Activated CD4-positive, alpha-beta T cell treated with anti-CD3 and anti-CD28 coated beads, Interleukin-2, amount 50 U/mL, for 1 hour (primary cell): ENCODE measurements around the gene KIAA0586.
A peak's percentile ranks its signal among the peaks of the same experiment; 100 is the strongest.
"Not testable (repeated sequence)": the region's sequence is repeated elsewhere in the genome, so short reads cannot be mapped to it uniquely, and the experiment has no call there.

Experiments
- DNase-seq: peaks from one replicate; pipeline ENCODE4 v3.0.0-alpha.2; 2020

KIAA0586 gene

DNA sequence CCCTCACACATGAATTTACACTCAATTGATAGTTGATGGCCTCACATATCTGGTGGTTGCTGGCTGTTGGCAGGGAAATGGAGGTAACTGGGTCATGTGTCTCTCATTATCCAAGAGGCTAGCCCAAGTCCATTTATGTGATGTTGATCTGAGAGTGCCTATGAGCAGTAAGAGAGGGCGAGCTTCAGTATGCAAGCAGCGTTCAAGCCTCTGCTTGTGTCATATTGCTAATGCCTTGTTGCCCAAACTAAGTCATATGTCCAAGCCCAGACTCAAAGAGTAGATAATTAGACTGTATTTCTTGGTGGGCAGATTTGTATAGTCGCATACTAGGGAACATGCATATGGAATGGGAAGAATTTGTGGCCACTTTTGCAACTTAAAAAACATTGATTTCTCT lies 126.4 kb downstream of the KIAA0586 start:
- DNase-seq: no peak

DNA sequence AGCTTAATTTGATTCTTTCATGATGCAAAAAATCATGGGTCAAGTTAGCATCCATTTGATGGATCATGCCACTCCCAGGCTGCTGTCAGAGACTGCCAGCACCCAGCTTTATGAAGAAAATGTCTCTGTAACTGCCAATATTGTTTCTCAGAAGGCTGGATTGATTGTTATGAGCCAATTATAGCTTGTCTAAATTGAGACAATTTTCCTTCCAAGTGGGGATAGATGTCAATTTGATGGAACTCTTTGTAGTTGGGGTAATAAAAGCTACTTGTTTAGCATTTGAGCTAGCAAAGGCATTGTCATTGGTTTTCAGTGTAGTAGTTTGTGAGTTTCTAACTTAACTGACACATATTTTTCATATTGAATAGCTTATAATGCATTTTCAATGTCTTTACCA lies 128.1 kb downstream of the KIAA0586 start:
- no peak for DNase-seq

DNA sequence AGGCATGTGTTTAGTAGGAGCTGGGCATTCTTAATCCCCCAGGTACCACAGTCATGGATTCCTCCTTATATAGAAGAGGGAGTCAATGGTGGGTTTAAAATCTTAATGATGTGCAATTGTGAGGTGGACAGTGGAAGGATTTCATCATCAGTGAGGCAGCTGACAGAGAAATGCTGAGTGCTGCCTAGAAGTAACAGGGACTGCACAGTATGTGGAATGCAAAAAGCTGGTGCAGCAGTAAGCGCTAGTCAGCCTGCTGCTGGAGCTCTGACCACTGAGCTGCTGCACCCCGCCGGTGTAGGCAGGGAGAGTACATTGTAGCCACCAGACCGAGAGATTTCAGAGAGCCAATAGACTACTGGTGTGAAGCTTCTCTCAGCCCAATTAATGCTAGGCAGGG lies 129.7 kb downstream of the KIAA0586 start:
- DNase-seq: no peak

GRCh38 chr14:58560208-58560607 lies 132.7 kb downstream of the KIAA0586 start:
- DNase-seq: no peak

- no peak for DNase-seq
These were observed 134.6 kb downstream of the KIAA0586 start for GRCh38 chr14:58562141-58562540.

DNA sequence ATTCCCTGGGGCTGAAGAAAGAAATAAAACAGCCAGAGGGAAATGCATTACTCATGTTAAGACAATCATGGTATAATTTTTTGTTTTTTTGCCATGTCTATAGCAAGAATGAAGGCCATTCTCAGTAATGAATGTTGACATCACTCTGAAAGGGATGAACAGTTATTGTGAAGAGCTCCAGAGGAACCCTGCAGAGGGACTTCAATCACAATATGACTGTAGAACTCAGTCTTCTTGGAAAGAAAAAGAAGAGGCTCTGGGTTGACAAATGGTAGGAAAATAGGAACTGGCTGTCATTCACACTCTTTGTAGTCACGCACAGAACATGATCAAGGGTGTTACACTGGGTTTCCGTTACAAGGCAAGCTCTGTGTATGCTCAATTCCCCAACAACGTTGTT lies 136.5 kb downstream of the KIAA0586 start:
- DNase-seq: no peak

DNA sequence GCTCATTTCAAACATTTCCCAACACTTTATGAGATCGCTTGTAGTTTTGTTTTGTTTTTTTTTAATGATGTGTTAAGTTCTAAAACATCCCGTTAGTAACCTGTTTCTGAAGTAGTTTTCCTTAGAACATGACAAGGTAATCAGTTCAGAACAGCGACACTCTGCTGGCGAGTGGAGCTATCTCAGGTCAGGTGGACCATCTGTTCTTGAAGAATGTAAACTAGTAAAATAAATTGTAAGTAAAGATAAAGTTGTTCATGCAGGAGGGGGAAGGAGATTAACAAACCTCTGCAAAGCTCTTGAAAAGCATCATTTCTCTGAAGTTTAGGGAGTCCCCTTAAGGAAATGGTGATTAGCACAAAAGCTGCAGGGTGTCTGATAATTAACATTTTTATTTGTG lies 138.3 kb downstream of the KIAA0586 start:
- no peak for DNase-seq

DNA sequence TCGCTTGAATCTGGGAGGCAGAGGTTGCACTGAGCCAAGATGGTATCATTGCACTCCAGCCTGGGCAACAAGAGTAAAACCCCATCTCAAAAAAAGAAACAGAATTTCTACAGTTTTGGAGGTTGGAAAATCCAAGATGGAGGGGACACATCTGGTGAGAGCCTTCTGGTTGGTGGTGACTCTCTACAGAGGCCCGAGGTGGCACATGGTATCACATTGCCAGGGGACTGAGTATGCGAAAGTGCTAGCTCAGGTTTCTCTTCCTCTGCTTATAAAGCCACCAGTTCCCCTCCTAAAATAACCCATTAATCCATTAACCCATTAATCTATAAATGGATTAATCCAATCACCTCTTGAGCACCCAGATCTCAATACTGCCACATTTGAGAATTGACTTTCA lies 139.5 kb downstream of the KIAA0586 start:
- DNase-seq: no peak

DNA sequence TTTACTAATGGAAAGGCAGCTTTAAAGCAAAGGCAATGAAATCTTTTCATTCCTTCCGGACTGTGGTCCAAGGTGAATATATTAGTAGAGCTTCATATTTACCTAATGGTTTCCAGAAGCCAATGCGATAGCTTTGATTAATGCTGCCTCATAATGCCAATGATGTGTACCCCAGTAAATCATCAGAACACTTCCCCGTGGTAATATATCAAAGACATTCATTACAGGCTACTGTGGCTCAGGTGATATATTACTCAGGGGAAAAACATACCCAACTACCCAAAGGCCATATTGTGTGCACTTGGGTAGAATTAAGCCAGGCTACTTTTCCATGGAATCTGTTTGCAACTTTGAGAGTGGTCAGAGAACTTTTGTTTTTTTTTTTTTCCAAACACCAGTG lies 140.8 kb downstream of the KIAA0586 start:
- no peak for DNase-seq

GRCh38 chr14:58571256-58571655 lies 143.7 kb downstream of the KIAA0586 start:
- no peak for DNase-seq

GRCh38 chr14:58571769-58572472 lies 144.4 kb downstream of the KIAA0586 start:
- peak; percentile 36 for DNase-seq

DNA sequence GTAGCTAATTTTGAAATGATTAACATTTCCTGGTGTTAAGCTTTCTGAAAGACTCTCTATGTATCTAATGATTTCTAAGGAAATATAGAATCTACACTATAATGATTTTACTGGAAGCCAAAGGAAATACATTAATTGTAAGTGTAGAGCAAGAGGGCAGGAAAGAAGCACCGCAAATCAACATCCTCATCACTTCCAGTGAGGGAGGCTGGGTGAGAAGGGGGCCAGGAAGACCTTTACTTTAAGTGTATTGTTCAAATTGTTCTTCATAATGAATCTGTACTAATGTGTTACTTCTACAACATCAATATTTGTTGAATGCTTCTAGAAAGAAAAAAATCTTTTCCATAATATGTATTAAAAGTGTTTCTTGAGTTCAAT lies 144.9 kb downstream of the KIAA0586 start:
- no peak for DNase-seq

- DNase-seq: no peak
These were observed 145.3 kb downstream of the KIAA0586 start for GRCh38 chr14:58572863-58573262.

GRCh38 chr14:58574623-58575022 lies 147.1 kb downstream of the KIAA0586 start:
- DNase-seq: no peak

DNA sequence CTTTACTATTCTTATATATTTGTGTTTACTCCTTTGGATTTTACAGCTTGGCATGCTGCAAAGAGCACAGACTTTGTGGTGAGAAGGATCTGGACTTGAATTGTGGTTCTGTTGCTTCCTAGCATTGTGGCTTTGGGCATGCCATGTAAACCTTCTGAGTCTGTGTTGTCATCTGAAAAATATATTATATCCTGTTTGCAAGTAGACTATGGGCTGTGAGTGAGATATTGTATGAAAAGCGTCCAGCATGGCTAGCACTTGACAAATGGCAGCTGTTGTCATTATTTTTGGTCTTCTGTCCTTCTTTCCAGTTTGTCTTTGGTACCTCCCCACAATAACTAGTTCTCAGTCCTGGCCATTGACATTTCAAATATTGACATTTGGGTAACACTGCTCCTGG lies 148.4 kb downstream of the KIAA0586 start:
- no peak for DNase-seq

DNA sequence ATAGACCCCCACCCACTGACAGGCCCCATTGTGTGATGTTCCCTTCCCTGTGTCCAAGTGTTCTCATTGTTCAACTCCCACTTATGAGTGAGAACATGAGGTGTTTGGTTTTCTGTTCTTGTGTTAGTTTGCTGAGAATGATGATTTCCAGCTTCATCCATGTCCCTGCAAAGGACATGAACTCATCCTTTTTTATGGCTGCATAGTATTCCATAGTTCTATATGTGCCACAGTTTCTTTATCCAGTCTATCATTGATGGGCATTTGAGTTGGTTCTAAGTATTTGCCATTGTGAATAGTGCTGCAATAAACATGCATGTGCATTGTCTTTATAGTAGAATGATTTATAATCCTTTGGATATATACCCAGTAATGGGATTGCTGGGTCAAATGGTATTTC lies 152.5 kb downstream of the KIAA0586 start:
- DNase-seq: not testable (repeated sequence)

DNA sequence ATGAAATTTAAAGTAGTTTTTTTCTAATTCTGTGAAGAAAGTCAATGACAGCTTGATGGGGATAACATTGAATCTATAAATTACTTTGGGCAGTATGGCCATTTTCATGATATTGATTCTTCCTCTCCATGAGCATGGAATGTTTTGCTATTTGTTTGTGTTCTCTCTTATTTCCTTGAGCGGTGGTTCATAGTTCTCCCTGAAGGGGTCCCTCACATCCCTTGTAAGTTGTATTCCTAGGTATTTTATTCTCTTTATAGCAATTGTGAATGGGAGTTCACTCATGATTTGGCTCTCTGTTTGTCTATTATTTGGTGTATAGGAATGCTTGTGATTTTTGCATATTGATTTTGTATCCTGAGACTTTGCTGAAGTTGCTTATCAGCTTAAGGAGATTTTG lies 153.9 kb downstream of the KIAA0586 start:
- not testable (repeated sequence) for DNase-seq

GRCh38 chr14:58584383-58584782 lies 156.9 kb downstream of the KIAA0586 start:
- DNase-seq: no peak

- no peak for DNase-seq
These were observed 159.8 kb downstream of the KIAA0586 start for GRCh38 chr14:58587271-58587670.

DNA sequence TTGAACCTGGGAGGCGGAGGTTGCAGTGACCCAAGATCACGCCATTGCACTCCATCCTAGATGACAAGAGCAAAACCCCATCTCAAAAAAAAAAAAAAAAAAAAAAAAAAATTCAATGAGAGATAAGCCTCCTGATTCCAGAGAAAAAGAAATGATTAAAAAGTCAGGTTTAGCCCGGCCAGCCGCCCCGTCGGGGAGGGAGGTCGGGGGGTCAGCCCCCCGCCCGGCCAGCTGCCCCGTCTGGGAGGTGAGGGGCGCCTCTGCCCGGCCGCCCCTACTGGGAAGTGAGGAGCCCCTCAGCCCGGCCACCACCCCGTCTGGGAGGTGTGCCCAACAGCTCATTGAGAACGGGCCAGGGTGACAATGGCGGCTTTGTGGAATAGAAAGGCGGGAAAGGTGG lies 160.8 kb downstream of the KIAA0586 start:
- DNase-seq: not testable (repeated sequence)

- no peak for DNase-seq
These were observed 166.5 kb downstream of the KIAA0586 start for GRCh38 chr14:58593977-58594376.

GRCh38 chr14:58597041-58597440 lies 169.5 kb downstream of the KIAA0586 start:
- no peak for DNase-seq

DNA sequence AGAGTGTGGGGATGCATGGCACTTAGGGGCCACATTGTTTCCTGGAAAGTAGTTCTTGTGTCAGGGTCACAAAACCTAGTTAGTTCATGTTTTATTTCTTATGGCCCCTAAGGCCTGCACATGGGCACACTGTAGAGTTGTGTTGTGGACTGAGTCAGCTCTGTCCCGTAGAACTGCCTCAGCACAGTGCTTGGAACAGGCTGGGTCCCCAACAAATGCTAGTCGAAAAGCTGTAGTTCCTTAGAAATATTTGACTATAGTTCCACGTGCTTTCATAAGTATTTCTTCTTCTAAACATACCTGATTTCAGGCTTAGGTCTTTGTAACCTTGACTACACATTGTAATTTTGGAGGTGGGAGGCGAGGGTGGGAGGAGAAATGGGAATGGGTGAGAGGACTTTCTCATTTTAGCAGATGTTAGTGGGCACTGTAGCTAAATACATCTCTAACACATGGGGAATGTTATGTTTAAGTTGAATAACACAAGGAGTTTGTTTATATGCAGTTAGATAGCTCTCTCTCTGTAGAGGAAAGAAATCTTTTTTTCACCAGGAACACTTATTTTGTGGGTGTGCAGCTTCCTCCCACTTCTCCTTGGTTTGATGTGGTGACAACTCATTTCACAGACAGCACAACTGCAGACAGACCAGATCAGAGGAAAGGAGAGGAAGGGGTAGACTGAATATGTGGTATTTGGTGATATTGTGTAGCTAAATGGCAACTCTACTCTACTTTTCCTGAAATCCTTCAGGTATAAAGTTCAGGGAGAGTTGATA lies 170.7 kb downstream of the KIAA0586 start:
- no peak for DNase-seq

GRCh38 chr14:58598804-58599525 lies 171.4 kb downstream of the KIAA0586 start:
- DNase-seq: no peak
